ENCODE data around the gene TANC1.

Gene TANC1

DNA sequence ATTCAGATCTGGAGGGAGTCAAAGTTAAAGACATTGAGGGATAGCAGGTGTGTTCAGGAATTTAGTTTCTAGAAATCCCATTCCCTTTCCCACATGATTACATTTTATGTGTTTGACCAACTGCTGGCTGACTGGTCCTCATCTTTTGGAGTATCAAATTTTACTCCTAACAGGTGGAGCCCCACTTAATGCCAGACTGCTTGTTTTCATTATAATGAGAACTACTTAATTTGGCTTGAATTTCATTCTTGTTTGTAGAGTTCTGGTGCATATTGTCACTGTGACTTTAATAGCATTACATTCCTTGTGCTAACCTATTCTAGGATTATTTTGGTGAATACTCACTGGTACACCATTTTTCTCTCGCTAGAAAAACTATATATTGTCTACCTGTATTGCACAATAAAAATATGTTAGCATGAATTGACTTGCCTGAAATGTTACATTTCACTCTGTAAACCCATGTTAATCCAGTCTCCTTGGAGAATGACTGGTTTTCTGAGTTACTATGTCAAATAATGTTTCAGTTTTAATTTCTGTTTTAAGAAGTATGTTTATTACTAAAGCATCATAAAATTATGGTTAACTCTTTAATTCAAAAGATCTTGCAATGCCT is 98.2 kb downstream of the TANC1 start:
- FAIRE-seq: no peak

GRCh38 chr2:159067971-159068370 is 99.5 kb downstream of the TANC1 start:
- no peak for FAIRE-seq

DNA sequence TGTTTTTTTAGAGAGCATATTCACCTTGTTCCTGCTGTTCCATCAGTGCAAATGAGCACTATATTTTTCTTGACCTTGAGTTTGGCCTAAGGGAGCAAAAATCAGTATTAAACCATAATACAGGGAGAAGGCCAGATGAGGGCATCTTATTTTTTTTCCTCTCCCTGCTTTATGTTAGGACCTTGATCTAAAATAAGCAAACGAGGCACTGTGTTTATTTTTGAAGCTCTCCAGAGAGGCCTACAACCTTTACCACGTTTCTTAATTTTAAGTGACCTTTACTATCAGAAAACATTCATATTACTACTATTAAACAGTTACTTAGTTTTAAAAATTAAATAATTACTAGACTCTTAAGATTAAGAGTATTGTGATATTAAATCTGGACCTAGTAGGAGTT is 100.8 kb downstream of the TANC1 start:
- no peak for FAIRE-seq

GRCh38 chr2:159070235-159070634 is 101.8 kb downstream of the TANC1 start:
- no peak for FAIRE-seq

- FAIRE-seq: no peak
Measured at GRCh38 chr2:159071190-159071915, 102.9 kb downstream of the TANC1 start.

DNA sequence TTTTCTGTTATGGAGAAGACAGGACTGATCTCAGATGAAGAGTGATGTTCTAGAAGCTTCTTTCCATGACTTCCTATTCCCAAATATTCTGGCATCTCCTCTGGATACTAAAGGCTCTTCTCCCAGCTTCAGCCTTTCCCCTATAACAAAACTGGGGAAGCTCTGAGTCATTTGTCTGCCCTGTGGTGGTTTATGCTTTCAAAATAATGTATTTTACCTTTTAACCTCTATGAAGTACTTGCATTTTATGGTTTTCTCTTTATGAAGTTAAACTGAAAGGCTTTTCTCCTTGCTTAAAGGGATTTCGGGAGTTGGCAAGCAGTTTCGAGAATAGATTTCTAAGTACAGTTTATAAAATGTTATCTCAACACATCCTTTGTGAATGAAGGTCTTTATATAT is 104.4 kb downstream of the TANC1 start:
- no peak for FAIRE-seq

DNA sequence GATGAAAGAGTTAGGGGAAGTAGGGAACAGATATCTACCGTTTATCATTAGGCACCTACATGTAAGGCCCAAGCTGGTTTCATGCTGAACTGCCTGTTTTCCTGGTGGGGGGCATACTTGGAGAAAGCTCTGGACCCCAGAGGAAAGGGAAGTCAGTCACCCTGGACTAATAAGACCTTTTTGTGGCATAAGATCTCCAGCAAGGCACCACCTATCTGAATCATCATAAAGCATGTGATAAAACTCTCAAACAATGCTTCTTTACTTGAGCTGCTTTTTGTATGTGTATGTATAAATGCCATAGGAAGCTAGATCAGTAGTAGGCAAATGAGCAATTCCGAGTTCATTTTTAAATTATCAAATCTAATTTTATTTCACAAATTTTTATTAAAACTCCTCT is 104.8 kb downstream of the TANC1 start:
- no peak for FAIRE-seq

GRCh38 chr2:159074605-159075004 is 106.2 kb downstream of the TANC1 start:
- FAIRE-seq: no peak

- no peak for FAIRE-seq
Measured at GRCh38 chr2:159075727-159076126, 107.3 kb downstream of the TANC1 start.

- no peak for FAIRE-seq
Measured at GRCh38 chr2:159076241-159076640, 107.8 kb downstream of the TANC1 start.

- FAIRE-seq: no peak
Measured at GRCh38 chr2:159077869-159078268, 109.4 kb downstream of the TANC1 start.

GRCh38 chr2:159078443-159078842 is 110.0 kb downstream of the TANC1 start:
- no peak for FAIRE-seq

DNA sequence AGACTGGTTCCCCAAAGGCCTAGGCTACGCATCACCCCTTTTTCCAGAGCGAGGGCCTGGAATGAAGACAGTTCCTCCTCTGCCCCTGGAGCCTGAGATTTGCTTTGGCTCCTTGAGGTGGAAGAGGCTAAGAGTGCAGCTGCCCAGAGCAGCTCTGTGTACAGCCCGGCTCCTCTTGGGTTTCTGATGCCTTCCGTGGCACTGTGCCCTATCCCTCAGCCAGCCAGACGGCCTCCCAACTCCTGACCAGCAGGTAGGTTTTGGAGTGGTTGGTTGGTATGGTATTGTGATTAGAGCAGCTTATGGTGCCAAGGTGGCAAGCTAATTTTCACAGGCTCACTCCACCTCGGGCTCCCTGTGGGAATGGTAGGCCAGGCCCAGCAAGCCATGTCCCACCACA is 112.2 kb downstream of the TANC1 start:
- no peak for FAIRE-seq

- FAIRE-seq: no peak
Measured at GRCh38 chr2:159082119-159082518, 113.7 kb downstream of the TANC1 start.

- no peak for FAIRE-seq
Measured at GRCh38 chr2:159084384-159085370, 116.2 kb downstream of the TANC1 start.

DNA sequence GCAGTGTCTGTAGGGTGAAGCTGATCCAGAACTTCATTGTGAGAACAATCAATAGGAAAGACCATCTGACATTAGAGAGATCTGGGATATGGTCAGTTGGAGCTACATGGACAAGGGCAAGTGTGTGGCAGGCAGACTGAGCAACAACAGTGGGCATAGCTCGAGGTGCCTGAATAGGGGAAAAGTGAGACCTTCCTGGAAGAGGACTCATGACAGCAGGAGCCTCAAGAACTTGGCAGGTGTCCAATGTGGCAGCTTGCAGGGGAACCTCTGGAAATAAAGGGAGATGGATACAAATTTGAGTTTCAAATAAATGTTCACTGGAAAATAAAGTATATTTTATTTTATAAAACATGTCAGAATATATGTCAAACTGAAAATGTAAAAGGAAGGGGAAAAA is 117.9 kb downstream of the TANC1 start:
- FAIRE-seq: no peak

GRCh38 chr2:159086826-159087225 is 118.4 kb downstream of the TANC1 start:
- FAIRE-seq: no peak

DNA sequence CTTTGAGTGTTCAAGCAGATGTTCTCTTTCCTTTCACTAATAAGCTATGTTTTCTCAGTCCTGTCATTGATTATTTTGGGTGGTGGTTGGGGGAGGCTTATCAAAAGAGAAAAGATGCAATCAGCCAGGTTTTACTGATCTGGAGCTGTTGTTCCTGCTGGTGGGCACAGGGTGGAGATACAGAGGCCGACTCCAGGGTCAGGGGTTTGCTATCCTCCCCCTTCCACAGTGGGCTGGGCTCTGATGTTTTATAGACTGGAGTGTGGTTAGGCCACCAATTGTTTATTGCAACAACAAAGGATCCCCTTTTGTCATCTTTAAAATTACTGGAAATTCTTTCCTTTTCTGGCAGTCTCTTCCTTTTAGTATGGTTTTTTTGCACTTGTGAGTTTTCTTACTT is 120.5 kb downstream of the TANC1 start:
- no peak for FAIRE-seq

GRCh38 chr2:159089543-159089942 is 121.1 kb downstream of the TANC1 start:
- FAIRE-seq: no peak

DNA sequence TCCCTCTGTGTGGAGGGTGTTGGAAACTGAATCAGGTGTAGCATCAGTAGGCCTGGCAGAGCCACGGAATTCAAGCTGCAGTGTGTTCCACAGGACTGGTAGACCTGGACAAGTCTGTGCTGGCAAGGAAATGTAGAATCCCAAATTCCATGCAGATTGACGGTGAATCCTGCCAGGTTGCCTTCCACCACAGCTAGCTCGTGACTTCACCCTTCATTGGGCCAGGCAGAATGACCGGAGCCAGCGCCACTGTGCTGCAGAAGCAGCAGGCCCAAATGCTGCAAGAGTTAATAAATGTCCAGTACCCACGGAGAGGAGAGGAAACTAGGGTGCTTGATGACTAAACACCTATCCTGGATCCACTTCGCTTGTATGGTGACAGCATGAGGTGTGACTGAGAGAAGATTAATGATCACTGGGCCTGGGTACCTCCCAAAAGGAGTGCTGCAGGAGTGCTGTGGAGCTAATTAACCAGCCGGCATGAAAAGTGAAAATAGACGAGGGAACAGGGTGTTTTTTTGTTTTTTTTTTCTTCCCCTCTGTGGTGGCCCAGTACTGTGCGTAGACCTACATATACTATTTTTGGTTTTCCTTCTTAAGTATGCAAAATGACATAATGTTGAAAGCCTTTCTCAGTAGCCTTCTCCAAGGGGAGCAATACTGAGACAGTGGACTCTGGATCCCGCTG is 122.2 kb downstream of the TANC1 start:
- FAIRE-seq: no peak

- no peak for FAIRE-seq
Measured at GRCh38 chr2:159091381-159091780, 122.9 kb downstream of the TANC1 start.

DNA sequence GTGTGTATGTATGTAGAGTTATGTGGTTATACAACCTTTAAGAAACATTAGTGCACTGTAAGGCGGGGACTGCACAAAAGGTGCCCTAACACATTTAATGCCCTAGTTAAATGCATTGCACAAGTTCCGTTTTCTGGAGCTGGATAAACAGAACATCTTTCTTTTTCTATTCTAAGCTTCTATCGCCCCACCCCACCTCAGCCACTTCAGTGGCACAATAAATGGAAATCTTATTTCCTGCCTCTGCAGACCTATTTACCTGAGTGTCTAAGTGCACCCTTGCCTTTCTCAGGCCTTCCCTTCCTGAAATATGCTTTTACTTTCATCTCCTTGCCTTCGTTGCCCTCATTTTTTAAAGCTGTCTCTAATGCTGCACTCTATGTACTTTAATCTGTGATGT is 123.5 kb downstream of the TANC1 start:
- no peak for FAIRE-seq

- no peak for FAIRE-seq
Measured at GRCh38 chr2:159093497-159093896, 125.1 kb downstream of the TANC1 start.
